HFFc6 (cell line): ENCODE measurements around the gene FARS2. TPM values are rescaled to one million over a fixed set of nuclear protein-coding genes. Genes with fewer than 3 reads are reported as not detected.

Experiments used
- DNase-seq: peaks from one replicate; pipeline ENCODE4 v3.0.0-alpha.2; 2018
- H3K27ac Mint-ChIP-seq: 2 replicates; pipeline ENCODE4 v1.8.0; 2020; ENCODE audit warnings: mild to moderate bottlenecking, mixed read lengths
- H3K27me3 Mint-ChIP-seq: 2 replicates; pipeline ENCODE4 v1.8.0; 2021; ENCODE audit warnings: mild to moderate bottlenecking, moderate library complexity, mixed read lengths; ENCODE audit not compliant: insufficient read depth
- H3K36me3 Mint-ChIP-seq: 2 replicates; pipeline ENCODE4 v1.8.0; 2021; ENCODE audit warnings: low read depth, mixed read lengths
- H3K4me1 Mint-ChIP-seq: 2 replicates; pipeline ENCODE4 v1.8.0; 2020; ENCODE audit warnings: low read depth, mixed read lengths
- H3K4me3 Mint-ChIP-seq: 2 replicates; pipeline ENCODE4 v1.8.0; 2020; ENCODE audit warnings: mild to moderate bottlenecking, moderate library complexity, mixed read lengths
- H3K9me3 Mint-ChIP-seq: 2 replicates; pipeline ENCODE4 v1.8.0; 2020; ENCODE audit warnings: mild to moderate bottlenecking, mixed read lengths
- CTCF ChIP-seq: fragments of 200-600 bp; sonication (generic); IDR thresholded peaks from 2 replicates; pipeline ENCODE4 v1.5.0; 2021; ENCODE audit warnings: antibody characterized with exemption, mild to moderate bottlenecking
- total RNA-seq, 6 experiments: library from RNA; stranded (reverse); fragmentation: NEBNext Ultra II Directional; extraction: Animal tissue kit (Norgen Biotek cat#: 25700); gene quantifications; 2 replicates in 1 of 6; 3 replicates in 5 of 6; pipeline ENCODE4 v1.2.3, GENCODE V29; 2021

Gene FARS2
- total RNA-seq, 6 experiments from 2014 or later: 11.5 to 16.4 (median 13.1) TPM

DNA sequence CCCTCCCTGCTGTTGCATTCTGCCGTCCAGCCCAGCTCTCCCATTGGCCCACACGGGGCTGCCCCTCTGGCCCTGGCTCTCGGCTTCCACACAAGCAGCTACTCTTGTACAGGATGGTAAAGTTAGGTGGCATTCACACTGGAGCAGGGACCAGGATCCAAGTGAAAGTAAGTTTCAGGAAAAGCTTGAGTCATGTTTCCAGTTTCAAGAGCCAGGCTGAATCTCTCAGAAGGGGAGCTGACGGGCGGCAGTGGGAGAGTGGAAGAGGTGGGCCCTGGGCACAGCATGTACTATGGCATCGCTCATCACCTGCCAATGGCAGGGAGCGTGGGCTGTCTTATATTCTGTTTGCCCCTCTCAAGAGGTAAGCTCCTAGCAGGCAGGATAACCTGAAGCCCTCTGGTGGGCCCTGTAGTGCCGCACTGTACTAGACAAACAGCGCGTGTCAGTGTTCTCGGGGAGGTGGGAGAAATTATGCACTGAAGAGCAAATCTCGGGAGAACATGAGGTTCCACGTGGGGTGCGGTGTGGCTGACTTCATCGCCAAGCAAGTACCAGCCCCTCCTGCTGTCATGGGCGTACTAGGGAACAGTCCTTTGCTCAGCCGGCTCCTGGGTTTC, 503.9 kb downstream of the FARS2 start:
- Mint-ChIP-seq H3K4me3 (no peak overlapping the region), H3K4me1 (peaks cover 19% of the 10 kb centered on the region), H3K27me3 (no peaks in the 10 kb centered on the region; the same call in 1 of the 2 replicates), H3K36me3 (peaks cover 7% of the 10 kb centered on the region; the same call in 1 of the 2 replicates), H3K9me3 (no peaks in the 10 kb centered on the region), H3K27ac (no peak overlapping the region)
- no peak for TF ChIP-seq CTCF
- DNase-seq: no peak

DNA sequence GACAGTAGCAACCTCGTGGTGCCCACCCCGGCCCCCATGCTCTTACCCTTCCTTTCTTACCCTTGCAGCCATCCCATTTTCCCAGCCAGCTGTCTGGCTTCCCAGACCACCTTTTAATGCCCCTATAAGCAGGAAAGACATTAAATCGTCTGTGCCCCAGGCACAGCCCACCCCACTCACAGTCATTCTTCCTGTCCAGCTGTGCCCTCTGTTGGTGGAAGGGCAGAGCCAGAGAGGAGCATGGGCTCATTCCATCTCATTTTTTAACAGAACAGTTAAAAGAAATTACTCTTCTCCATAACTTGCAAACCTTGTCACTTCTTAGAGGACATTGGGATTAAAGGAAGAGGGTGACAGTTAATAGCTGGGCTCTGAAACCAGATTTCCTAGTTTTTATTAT, 504.9 kb downstream of the FARS2 start:
- DNase-seq: no peak
- peaks cover 19% of the 10 kb centered on the region for H3K4me1 Mint-ChIP-seq
- peaks cover 7% of the 10 kb centered on the region; the same call in 1 of the 2 replicates for H3K36me3 Mint-ChIP-seq

GRCh38 chr6:5767471-5767870, 506.2 kb downstream of the FARS2 start:
- Mint-ChIP-seq H3K4me1 (peaks cover 19% of the 10 kb centered on the region), H3K4me3 (no peak overlapping the region), H3K27me3 (no peaks in the 10 kb centered on the region; the same call in 1 of the 2 replicates), H3K9me3 (no peaks in the 10 kb centered on the region), H3K27ac (no peak overlapping the region), H3K36me3 (peaks cover 7% of the 10 kb centered on the region; the same call in 1 of the 2 replicates)
- DNase-seq: no peak
- no peak for TF ChIP-seq CTCF

More for the DNA sequence above, 504.9 kb downstream of the FARS2 start:
- no peak overlapping the region for H3K4me3 Mint-ChIP-seq
- H3K27me3 Mint-ChIP-seq: no peaks in the 10 kb centered on the region; the same call in 1 of the 2 replicates
- no peaks in the 10 kb centered on the region for H3K9me3 Mint-ChIP-seq
- peak; percentile 59 for TF ChIP-seq CTCF
- no peak overlapping the region for H3K27ac Mint-ChIP-seq

GRCh38 chr6:5771211-5771610, 509.9 kb downstream of the FARS2 start:
- H3K36me3 Mint-ChIP-seq: peaks cover 7% of the 10 kb centered on the region; the same call in 1 of the 2 replicates
- H3K4me3 Mint-ChIP-seq: no peak overlapping the region
- no peaks in the 10 kb centered on the region for H3K4me1 Mint-ChIP-seq
- DNase-seq: no peak
- no peaks in the 10 kb centered on the region; the same call in 1 of the 2 replicates for H3K27me3 Mint-ChIP-seq
- no peak for TF ChIP-seq CTCF
- H3K9me3 Mint-ChIP-seq: no peaks in the 10 kb centered on the region
- H3K27ac Mint-ChIP-seq: no peak overlapping the region

DNA sequence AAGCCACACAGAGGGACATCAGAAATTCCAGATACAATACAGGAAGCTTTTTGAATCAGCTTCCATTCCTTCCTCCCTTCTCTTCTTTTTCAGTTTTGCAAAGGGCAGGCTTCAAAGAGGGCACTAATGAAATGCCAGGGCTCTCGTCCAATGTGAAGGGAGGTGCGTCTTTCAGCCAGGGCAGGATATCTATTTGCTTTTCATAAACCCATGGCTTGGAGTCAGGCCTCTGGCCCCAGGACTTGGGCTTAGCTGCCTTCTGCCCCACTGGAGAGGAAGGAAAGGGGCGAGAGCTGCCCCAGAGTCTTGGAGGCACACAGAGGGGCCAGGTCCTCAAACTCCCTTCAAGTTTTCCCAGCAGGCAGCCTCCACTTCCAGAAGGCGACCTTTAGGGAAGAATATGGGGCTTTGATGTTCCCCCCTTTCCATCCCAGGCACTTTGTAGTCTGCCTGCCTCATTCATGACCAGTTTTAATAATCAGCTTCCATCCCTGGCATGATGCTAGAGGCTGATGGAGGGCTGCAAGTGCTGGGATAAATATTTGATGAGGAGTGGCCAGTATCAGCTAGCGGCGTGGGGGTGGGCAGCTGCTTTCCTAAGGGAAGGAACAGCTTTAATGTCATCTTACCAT, 510.6 kb downstream of the FARS2 start:
- no peak overlapping the region for H3K27ac Mint-ChIP-seq
- no peak for TF ChIP-seq CTCF
- no peak for DNase-seq
- H3K27me3 Mint-ChIP-seq: no peaks in the 10 kb centered on the region; the same call in 1 of the 2 replicates
- H3K4me3 Mint-ChIP-seq: no peak overlapping the region
- peaks cover 7% of the 10 kb centered on the region; the same call in 1 of the 2 replicates for H3K36me3 Mint-ChIP-seq
- no peaks in the 10 kb centered on the region for H3K4me1 Mint-ChIP-seq
- H3K9me3 Mint-ChIP-seq: no peaks in the 10 kb centered on the region
